ENCODE data around the gene NPTN.
"Not testable (repeated sequence)": the region's sequence is repeated elsewhere in the genome, so short reads cannot be mapped to it uniquely, and the experiment has no call there.

The NPTN gene

GRCh38 chr15:73570355-73571032, 62.7 kb downstream of the NPTN start:
- DNase-seq (ENCODE audit: low spot score): no peak

DNA sequence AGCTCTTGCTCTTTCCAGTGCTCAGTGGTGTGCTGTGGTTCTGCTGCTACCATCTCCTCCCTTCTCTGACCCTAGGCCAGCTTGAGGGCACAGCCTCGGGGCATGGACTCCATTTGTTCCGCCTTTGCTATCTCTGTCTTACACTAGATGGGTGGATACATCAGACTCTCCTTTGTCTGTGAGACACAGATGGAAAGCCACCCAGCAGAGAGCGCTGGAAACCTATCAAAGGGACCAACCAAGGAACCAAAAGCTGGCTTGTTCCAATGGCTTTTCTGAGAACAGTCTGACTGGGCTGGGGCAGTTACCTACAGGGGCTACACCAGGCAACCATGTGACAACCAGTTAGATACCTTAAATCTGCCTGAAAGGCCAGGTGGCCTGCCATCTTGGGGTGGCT, 63.8 kb downstream of the NPTN start:
- no peak for DNase-seq (ENCODE audit: low spot score)

- no peak for DNase-seq (ENCODE audit: low spot score)
Observed at GRCh38 chr15:73568564-73569280, 64.5 kb downstream of the NPTN start.

- no peak for DNase-seq (ENCODE audit: low spot score)
Observed at GRCh38 chr15:73567020-73567419, 66.2 kb downstream of the NPTN start.

DNA sequence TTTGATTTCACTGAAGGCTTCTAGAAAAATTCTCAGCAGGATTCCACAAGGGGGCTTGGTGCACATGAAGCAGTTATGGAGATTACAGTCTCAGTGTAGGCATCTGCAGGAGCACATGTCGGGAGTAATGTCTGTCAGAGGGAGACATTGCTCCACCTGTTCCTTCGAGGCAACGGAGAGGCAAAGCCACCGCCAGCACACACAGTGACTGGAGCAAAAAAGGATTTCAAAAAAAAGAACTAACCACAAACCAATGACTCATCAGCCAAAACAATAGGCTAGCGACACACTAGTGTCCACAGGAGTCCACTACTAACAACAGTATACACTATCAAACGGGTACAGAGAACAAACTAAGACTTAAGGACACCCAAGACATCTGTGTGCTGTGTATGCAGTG, 68.9 kb downstream of the NPTN start:
- no peak for DNase-seq (ENCODE audit: low spot score)

DNA sequence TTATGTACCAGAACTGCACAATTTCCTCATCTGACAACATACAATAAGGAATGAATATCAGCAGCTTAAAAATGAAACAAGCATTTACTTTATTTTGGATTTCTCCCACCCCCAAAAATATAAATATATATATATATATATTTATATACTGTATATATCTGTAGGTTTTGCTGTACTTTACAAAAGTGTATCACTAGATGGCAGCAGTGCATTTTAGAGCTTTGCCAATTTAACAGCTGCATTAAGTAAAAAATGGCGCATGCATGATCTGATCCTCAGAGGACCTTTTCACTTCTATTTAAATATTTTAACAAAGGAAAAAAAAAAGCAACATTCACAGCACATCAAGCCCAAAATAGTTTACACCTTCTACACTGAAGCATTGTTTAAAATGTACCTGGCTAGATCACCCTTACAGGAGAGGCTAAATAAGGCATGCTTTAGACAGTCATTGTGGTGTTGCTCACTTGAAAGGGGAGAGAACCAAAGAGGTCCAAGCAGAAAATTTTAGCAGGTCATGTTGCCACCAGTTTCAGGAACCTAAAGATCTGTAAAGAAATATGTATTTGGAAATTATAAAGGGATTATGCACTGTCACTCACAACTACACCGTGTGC, 72.6 kb downstream of the NPTN start:
- DNase-seq (ENCODE audit: low spot score): peak; percentile 34

GRCh38 chr15:73558529-73558928, 74.7 kb downstream of the NPTN start:
- no peak for DNase-seq (ENCODE audit: low spot score)

DNA sequence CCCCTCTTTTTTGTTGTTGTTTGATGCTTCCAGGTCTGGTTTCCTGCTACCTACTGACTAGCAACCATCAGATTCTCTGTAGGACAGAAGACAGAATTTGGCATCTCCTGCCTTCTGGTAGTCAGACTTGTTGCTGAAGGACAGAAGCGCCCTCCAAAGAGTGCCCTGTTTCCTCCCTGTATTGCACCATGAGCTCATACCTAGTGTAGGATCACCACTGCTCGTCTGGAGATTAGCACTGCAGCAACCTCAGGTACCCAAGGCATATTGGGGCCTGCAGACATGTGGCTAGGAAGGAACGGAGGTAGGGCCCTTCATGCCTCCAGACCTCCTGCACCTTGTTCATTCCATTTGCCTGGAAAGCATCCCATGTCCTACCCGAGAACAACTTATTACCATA, 78.1 kb downstream of the NPTN start:
- no peak for DNase-seq (ENCODE audit: low spot score)

GRCh38 chr15:73550190-73550589, 83.0 kb downstream of the NPTN start:
- DNase-seq (ENCODE audit: low spot score): no peak

DNA sequence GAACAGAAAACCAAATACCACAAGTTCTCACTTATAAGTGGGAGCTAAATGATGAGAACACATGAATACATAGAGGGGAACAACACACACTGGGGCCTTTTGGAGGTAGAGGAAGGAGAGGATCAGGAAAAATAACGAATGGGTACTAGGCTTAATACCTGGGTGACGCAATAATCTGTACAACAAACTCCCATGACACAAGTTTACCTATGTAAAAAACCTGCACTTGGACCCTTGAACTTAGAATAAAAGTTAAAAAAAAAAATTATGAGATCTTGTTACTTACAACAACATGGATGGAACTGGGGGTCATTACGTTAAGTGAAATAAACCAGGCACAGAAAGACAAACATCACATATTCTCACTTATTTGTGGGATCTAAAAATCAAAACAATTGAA, 84.3 kb downstream of the NPTN start:
- DNase-seq (ENCODE audit: low spot score): not testable (repeated sequence)

GRCh38 chr15:73541479-73541878, 91.7 kb downstream of the NPTN start:
- DNase-seq (ENCODE audit: low spot score): no peak

- no peak for DNase-seq (ENCODE audit: low spot score)
Observed at GRCh38 chr15:73540161-73540560, 93.0 kb downstream of the NPTN start.

DNA sequence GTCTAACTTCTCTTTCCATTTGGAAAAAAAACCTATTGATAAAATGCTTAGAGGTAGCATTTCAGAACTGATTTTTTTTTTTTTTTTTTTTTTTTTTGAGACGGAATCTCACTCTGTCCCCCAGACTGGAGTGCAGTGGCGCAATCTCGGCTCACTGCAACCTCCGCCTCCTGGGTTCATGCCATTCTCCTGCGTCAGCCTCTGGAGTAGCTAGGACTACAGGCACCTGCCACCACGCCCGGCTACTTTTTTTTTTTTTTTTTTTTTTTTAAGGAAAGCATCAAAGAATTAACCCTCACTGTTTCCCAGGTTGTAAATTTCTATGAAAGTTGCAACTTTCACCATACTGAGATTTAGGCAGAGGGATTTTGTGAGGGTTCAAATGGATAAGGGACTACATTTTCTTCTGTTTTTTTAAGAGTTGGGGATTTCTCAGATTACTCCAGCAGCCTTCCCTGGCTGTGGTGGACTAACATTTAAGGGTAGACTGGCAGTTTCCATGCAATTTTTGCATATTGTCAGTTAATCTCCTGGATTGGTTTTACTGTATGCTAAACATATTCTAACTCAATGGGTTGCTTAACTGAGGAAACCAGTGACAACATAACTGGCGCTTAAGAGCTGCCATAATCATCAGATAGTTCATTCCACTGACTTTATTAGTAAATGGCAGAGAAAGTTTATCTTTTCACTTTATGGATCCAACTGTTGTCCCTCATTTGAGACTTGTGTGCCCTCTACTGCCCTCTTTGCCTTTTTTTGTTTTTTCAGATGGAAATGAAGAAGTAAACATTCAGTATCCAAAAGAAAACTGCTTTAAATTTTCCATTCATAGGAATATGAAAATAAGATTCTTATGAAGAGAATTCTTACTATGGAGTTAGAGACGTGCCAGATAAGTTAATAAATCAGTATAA, 93.7 kb downstream of the NPTN start:
- DNase-seq (ENCODE audit: low spot score): no peak

DNA sequence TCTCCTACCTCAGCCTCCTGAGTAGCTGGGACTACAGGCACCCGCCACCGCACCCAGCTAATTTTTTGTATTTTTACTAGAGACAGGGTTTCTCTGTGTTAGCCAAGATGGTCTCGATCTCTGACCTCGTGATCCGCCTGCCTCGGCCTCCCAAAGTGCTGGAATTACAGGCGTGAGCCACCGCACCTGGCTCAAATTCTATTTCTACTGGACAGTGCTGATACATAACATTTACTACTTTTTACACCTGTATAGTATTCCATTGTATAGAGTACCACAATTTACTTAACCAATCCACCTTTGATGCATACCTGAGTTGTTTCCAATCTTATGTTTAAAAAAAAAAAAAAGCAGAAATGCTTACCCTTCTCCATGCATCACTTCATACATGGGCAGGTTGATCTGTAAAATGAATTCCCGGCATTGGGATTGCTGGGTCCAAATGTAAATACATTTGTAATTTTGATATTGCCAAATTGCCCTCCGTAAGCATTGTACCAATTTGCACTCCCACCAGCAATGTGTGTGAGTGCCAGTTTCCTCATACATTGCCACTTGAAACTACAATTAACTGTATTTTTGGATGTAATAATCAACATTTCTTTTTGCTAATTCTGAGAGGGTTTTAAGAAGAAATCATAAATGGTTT, 94.5 kb downstream of the NPTN start:
- no peak for DNase-seq (ENCODE audit: low spot score)

DNA sequence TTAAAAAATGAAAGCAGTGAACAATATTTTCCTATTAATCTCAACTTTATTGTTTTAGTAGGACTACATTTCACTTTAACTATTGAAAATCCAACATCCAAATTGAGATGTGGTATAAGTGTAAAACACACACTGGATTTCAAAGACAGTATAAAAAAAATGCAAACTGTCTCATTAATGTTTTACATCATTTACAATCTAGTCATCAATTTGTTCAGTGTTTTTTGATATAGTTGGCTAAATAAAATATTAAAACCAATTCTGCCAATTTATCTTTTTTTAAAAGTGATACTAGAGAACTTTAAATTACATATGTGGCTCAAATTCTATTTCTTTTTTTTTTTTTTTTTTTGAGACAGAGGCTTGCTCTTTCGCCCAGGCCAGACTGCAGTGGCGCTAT, 95.1 kb downstream of the NPTN start:
- no peak for DNase-seq (ENCODE audit: low spot score)

GRCh38 chr15:73530649-73531048, 102.5 kb downstream of the NPTN start:
- no peak for DNase-seq (ENCODE audit: low spot score)

- DNase-seq (ENCODE audit: low spot score): no peak
Observed at GRCh38 chr15:73527598-73527997, 105.6 kb downstream of the NPTN start.

DNA sequence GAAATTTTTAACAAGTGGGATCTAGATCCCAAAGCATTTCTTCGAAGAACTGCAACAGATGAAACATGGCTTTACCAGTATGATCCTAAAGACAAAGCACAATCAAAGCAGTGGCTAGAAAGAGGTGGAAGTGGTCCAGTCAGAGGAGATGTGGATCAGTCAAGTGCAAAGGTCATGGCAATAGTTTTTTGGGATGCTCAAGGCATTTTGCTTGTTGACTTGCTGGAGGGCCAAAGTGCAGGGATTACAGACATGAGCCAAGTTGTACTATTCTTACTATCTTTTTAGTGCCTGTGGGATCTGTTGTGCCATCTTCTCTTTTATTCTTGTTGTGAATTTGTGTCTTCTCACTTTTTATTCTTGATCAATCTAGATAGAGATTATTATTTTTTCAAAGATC, 108.3 kb downstream of the NPTN start:
- DNase-seq (ENCODE audit: low spot score): no peak

DNA sequence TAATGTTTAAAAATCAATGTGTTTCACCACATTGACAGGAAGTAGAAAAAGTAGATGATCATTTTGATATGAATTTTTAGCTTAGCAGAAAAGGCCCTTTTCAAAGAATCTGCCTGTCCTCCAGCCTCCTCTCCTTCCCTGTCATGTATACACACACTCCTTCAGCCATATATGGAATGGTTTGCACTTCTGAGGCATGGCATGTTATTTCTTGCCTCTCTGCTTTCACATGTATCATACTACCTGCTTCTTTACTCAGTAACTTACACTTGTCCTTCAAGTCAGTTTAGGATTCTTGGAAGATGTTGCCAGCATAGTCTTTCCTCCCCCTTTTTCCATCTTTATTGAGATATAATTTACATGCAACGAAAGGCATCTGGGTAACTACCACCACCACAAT, 111.2 kb downstream of the NPTN start:
- DNase-seq (ENCODE audit: low spot score): no peak

DNA sequence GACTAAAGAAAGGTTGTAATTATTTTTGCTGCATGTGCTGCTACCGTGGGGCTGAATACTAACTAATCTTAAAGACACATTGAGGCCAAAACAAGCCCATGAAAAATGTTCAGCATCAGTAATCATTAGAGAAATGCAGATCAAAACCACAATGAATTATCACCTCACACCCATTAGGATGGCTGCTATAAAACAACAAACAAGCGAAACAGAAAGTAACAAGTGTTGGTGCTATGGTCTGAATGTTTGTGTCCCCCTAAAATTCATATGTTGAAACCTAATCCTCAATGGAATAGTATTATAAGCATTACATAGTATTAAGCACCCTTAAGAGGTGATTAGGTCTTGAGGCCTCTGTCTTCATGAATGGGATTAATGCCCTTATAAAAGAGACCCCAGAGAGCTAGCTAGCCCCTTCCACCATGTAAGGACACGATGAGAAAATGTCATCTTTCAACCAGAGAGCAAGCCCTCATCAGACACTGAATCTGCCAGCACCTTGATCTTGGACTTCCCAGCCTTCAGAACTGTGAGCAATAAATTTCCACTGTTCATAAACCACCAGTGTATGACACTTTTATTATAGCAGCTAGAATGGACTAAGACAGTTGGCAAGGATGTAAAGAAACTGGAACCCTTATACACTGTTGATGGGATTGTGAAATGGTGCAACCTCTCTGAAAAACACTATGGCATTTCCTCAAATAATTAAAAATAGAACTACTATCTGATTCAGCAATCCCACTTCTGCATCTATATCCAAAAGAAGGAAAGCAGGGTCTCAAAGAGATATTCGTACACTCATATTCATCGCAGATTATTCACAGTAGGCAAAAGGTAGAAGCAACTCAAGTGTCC, 114.1 kb downstream of the NPTN start:
- no peak for DNase-seq (ENCODE audit: low spot score)

Data from LoVo (cell line).